WI38 (cell line): ENCODE measurements around the gene PWWP2B.

Experiments used
- H3K4me3 ChIP-seq: 2 replicates; pipeline ENCODE4 v1.5.1; 2011; ENCODE audit warnings: low read depth, mild to moderate bottlenecking, control low read depth, low read length
- CTCF ChIP-seq: IDR thresholded peaks from 2 replicates; pipeline ENCODE4 v1.5.1; 2012; ENCODE audit warnings: low read depth, mild to moderate bottlenecking, control low read depth, low read length

The PWWP2B gene

GRCh38 chr10:132397036-132397541 is at the start of gene PWWP2B:
Gene PWWP2B, plus strand, starts transcription at chr10:132397200. Its CDS starts 27 bp downstream, at chr10:132397227.
- no peak for TF ChIP-seq CTCF
- H3K4me3 ChIP-seq, result peak within 1 kb of the TSS; percentile 71

GRCh38 chr10:132347211-132347930 is 49.6 kb upstream of the PWWP2B start:
- no peak for TF ChIP-seq CTCF
- no peak overlapping the region for H3K4me3 ChIP-seq

- no peak for TF ChIP-seq CTCF
Observed at GRCh38 chr10:132347931-132348267, 49.1 kb upstream of the PWWP2B start.

GRCh38 chr10:132349766-132350165 is 47.2 kb upstream of the PWWP2B start:
- H3K4me3 ChIP-seq, result no peak overlapping the region
- TF ChIP-seq CTCF, result no peak

More at GRCh38 chr10:132347931-132348267, 49.1 kb upstream of the PWWP2B start:
- no peak overlapping the region for H3K4me3 ChIP-seq

- H3K4me3 ChIP-seq, result no peak overlapping the region
- no peak for TF ChIP-seq CTCF
Observed at GRCh38 chr10:132350391-132350790, 46.6 kb upstream of the PWWP2B start.

- no peak overlapping the region for H3K4me3 ChIP-seq
- TF ChIP-seq CTCF, result no peak
Observed at GRCh38 chr10:132350946-132351345, 46.1 kb upstream of the PWWP2B start.

- TF ChIP-seq CTCF, result no peak
- no peak overlapping the region for H3K4me3 ChIP-seq
Observed at GRCh38 chr10:132351611-132352010, 45.4 kb upstream of the PWWP2B start.
